ENCODE measurements around the gene WDR18. TPM values are rescaled to one million over a fixed set of nuclear protein-coding genes. Genes with fewer than 3 reads are reported as not detected.

Gene WDR18
- total RNA-seq, 1 donor from 2014 or later = 57.2 TPM

DNA sequence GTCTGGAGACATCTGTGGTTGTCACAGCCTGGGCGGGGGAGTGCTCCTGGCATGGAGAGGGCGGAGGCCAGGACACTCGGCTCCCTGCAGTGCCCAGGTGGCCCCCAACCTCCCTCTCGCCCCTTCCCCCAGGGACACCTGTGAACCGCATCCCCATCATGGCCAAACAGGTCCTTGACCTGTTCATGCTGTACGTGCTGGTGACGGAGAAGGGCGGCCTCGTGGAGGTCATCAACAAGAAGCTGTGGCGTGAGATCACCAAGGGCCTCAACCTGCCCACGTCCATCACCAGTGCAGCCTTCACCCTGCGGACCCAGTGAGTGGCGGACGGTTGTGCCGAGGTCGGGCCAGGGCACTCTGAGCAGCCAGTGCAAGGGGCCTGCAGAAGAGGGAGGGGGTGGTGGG, 20.0 kb upstream of the WDR18 start:
- intact Hi-C loops (cut with micrococcal nuclease) = no loop called here

DNA sequence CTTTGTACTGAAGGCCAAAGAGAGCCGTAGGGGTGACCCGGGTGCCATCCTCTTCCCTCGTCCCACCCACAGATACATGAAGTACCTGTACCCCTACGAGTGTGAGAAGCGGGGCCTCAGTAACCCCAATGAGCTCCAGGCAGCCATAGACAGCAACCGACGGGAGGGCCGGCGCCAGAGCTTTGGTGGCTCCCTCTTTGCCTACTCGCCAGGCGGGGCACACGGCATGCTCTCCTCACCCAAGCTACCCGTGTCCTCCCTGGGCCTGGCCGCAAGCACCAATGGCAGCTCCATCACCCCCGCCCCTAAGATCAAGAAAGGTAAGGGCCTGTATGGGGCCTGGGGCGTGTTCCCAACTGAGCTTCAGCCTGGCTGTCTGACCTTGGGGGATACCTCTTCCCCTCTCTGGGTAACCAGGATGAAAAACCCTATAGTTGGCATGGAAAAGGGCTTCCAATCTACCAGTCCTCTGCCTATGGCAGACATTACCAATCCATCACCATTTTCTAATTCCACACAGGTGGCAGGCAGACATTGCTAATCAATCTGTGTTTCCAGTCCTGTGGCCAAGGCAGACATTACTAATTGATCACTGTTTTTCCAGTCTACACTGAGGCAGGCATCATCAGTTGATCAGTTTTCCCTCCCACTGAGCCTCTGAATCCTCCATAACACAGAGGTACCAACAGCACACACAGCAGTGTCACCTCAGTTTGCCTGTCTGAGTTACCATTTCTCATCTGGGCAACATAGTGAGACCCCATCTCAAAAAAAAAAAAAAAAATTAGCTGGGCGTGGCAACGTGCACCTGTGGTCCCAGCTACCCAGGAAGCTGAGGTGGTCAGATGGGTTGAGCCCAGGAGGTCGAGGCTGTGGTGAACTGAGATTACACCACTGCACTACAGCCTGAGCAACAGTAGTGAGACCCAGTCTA, 19.1 kb upstream of the WDR18 start:
- intact Hi-C loops (cut with micrococcal nuclease) = loop anchor here (5.0 kb wide), 1 partner anchor 38 kb away; the partner anchor contains the start of gene ARID3A

DNA sequence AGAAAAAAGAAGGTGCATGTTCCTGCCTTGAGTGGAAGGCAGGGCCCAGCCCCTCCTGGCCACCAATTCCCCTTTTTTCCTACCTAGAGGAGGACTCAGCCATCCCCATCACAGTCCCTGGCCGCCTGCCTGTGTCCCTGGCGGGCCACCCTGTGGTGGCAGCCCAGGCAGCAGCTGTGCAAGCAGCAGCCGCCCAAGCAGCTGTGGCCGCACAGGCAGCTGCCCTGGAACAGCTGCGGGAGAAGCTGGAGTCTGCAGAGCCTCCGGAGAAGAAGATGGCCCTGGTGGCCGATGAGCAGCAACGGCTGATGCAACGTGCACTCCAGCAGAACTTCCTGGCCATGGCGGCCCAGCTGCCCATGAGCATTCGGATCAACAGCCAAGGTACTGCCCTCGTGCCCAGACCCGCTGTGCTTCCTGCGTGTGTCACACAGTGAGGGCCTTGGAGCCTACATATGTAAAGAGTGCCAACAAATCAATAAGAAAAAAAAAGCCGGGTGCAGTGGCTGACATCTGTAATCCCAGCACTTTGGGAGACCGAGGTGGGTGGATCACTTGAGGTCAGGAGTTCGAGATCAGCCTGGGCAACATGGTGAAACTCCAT, 17.6 kb upstream of the WDR18 start:
- intact Hi-C loops (cut with micrococcal nuclease) = loop anchor here (5.0 kb wide), 1 partner anchor 39 kb away; the partner anchor contains the start of gene ARID3A

DNA sequence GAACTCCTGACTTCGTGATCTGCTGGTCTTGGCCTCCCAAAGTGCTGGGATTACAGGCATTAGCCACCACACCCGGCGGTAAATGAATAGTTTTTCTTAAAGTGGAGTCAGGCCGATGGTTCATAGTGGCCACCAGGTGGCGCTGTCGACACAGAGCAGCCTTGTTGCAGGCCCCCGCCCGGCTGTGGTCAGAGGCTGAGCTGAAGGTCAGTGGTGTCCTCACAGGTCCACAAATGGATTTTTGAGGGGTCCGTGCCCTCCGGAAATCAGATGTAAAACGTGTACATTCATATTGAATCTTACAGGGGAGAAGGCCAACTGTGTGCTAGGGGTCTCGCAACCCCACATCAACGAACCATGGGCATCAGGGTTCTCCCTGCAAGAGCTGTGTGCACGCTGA, 13.4 kb upstream of the WDR18 start:
- intact Hi-C loops (cut with micrococcal nuclease) = no loop called here

DNA sequence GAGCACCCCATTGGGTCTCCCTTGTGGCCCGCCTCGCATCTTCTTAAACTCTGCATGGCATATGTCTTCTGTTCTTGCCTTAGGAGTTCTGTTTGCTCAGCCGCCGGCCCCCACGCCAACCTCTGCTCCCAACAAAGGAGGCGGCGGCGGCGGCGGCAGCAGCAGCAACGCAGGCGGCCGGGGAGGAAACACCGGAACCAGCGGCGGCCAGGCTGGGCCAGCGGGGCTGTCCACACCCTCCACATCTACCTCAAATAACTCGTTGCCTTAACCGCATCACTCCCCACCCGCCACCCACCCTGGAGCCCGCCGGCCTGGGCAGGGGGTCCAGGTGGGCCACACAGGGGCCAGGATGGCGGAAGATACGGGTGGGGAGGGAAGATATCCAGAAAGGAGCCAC, 12.3 kb upstream of the WDR18 start:
- intact Hi-C loops (cut with micrococcal nuclease) = no loop called here

DNA sequence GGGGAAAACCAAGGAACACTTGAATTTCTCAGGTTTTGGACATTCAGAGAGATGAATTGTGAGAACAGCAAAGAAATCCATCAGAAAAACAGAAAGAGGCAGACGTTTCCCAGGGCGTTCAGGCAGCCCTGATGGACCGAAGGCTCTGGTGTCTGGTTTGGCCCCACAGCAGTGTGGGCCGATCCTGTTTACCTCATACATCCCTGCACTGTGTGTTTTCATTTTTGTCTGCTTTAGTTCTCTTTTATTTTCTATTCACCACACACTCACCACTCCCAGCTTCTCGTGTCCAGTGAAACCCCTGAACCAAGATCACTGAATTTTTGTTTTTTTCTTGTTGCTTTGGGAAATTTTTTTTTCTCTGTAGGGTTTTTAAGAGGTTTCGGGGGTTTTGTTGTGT, 11.9 kb upstream of the WDR18 start:
- intact Hi-C loops (cut with micrococcal nuclease) = no loop called here

DNA sequence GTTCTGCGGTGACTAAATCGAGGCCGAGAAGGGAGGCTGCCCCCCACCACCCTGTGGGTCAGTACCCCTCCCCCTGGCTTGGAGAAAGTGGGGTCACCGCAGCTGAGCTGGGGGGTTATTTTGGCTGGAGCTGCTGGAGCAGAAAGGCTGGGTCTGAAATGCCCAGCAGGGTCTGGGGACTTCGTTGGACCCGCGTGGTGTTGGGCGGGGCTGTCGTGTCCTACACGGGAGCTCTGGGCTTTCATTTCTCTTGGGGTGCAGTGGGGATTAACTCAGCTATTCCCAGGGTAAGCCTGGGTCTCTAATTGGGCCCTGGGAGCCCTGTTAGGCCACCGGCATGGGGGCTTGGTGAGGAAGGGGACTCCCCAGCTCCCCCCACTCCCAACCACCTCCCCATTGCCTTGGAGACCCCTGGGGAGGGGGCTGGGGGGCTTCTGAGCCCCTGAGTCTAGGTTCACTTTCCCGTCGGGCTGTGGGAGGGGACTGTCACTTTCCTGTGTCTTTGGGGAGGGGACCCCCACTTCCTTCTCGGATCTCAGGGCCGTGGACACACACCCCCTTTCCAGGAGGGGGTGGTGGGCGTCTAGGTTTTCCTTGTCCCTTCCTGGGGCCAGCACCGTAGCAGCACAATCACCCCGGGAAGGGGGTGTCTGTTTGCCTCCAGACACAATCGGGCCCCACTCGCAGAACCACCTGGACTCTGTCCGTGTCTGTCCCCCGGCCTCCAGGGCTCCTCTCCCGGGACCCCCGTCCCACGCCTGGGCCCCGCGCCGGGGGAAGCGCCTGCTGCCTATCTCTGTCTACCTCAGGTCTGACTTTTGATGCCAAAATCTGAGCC, 10.2 kb upstream of the WDR18 start:
- intact Hi-C loops (cut with micrococcal nuclease) = no loop called here

- intact Hi-C loops (cut with micrococcal nuclease) = no loop called here
Measured at GRCh38 chr19:974564-975257, 9.4 kb upstream of the WDR18 start.

DNA sequence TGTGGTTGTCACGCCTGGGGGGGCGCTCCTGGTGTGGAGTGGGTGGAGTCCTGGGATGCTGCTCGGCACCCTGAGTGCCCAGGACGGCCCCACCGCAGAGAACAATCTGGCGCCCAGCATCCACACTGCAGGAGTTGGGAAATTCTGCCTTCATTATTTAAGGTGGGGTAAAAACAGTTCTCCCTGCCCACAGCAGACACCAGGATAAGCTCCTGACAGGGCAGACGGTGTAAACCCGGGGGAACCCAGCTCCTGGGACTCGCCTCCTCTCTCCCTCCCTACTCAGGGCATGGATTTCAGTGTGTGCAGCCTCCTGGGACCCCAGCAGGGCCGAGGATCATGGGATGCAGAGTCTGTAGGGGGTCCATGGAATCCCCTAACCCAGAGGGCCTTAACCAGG, 7.7 kb upstream of the WDR18 start:
- intact Hi-C loops (cut with micrococcal nuclease) = no loop called here

DNA sequence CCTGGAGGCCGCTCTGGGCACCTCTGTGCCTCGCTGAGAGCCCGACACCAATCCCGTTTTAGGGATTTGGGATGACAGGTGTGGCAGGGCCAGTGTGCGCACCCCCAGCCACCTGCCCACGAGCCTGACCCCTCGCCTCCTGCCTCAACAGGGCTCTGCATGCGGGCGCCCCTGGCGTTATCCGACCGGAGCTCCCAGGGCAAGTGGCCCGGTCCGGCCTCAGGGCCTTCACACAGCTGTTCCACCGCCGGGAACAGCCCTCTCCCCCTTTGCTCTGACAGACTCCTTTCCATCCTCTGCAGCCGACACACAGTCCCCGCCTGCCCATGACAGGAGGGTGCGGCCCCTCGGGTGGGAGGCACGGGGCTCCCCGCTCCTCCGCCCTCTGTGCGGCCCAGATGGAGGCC, 7.1 kb upstream of the WDR18 start:
- intact Hi-C loops (cut with micrococcal nuclease) = no loop called here

DNA sequence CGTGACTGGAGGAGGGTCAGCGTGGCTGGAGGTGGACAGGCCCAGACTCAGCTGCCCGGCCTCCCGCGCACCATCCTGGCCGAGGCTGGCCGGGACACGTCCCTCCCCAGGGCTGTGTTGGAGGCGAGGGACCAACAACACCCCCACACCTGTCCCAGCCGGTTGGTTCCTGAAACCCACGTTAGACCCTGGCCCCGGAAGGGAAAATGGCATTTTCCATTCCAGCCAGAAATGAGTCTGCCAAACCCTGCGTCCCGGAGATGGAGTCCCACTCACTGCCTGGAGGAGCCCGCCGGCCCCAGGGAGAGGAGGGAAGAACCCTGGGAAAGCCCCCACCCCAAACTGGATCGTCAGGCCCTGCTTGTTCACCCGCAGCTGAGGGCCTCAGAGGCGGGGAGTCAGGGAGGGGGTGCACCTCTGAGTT, 4.8 kb upstream of the WDR18 start:
- intact Hi-C loops (cut with micrococcal nuclease) = no loop called here

DNA sequence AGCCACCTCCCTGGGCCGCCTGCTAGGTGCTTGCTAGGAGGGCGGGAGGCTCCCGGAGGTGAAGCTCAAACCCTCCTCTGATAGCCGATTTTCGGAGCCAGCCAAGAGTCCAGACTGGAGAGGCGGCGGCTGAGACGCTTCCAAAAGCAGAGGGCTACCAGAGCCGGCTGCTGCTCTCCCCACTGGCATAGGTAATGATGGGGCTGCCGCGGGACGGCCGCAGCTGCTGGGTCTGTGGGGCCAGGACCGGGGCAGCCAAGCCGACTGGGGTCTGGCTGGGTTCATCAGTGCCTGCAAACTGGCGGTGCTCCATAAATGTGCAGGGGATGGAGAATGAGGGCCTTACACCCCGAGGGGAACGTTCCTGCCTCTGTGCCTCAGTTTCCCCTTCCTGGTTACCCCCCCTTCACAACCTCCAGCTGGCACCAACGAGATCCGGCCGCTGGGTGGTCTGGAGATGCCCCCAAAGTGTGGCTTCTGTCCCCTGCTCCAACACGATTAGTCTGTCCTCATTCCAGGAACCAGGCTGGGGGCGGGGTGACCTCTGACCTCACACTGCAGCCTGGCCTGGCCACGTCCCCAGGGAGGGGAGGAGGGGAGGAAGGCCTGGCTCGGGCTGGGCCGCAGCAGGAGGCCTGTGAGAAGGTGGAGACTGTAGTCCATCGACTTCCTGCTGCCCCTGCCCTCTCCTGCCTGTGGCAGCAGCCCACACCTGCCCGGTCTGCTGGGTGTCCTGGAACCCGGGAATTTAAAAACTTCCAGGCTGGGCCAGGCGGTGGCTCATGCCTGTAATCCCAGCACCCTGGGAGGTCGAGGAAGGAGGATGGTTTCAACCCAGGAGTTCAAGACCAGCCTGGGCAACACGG, 3.8 kb upstream of the WDR18 start:
- intact Hi-C loops (cut with micrococcal nuclease) = no loop called here

DNA sequence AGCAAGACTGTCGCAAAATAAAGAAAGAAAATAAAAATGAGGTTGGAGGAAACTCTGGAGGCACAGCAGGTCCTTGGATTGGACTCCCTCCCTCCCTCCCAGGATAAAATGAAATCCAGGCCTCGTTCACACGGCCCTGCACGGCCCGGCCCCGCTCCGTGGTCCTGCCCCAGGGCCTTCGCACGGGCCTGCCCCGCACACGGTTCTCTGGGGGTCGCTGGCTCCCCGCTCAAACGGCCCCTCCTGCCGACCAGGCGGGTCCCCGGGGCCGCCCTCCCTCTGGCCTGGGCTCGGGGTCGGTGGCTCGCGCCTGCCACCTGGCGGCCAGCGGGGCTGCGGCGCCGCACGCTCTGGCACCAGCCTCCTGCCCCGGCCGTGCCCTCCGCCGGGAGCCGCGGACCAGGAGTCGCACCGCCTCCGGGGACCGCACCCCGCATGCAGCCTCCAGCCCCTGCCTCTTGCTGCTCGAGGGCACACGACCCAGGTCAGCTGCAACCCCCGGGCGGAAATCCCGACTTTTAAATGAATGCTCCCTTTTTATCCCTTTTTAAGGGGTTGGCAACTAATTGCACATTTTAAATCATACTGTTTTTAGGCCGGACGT, 1.5 kb upstream of the WDR18 start:
- intact Hi-C loops (cut with micrococcal nuclease) = loop anchor here (1.0 to 2.0 kb wide), 2 partner anchors 61 to 118 kb away; no protein-coding TSS in a partner anchor

DNA sequence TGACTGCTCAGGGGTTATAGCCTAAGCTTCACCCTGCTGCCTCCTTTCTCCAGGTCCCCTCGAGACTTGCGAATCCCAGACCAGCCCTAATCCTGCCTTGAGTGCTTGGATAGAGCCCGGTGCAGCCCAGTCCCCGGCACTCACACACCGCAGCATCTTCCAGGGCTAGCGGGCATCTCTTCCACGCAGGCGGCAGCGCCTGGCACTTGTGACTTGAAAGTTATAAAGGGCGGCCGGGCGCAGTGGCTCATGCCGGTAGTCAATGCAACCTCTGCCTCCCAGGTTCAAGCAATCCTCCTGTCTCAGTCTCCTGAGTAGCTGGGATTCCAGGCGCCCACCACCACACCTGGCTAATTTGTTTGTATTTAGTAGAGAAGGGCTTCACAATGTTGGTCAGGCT, 1.9 kb downstream of the WDR18 start:
- intact Hi-C loops (cut with micrococcal nuclease) = no loop called here

DNA sequence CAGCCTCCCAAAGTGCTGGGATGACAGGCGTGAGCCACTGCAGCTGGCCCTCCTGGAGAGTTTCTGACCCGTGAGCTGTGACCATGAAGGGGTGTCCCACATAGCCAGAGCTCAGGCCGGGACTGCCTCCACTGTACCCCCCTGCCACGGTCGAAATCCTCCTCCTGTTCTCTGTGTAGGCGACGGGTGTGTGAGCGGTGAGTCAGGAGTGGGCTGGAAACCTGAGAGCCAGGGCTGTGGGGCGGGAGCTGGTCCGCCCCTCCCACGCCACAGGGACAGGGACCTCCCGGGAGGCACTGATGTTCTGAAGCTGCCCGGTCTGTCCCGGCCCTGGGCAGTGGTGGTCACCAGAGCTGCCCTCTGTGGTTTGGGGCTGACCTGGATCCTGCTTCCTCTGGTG, 3.9 kb downstream of the WDR18 start:
- intact Hi-C loops (cut with micrococcal nuclease) = no loop called here

GRCh38 chr19:988510-988909, 4.4 kb downstream of the WDR18 start:
- intact Hi-C loops (cut with micrococcal nuclease) = no loop called here

DNA sequence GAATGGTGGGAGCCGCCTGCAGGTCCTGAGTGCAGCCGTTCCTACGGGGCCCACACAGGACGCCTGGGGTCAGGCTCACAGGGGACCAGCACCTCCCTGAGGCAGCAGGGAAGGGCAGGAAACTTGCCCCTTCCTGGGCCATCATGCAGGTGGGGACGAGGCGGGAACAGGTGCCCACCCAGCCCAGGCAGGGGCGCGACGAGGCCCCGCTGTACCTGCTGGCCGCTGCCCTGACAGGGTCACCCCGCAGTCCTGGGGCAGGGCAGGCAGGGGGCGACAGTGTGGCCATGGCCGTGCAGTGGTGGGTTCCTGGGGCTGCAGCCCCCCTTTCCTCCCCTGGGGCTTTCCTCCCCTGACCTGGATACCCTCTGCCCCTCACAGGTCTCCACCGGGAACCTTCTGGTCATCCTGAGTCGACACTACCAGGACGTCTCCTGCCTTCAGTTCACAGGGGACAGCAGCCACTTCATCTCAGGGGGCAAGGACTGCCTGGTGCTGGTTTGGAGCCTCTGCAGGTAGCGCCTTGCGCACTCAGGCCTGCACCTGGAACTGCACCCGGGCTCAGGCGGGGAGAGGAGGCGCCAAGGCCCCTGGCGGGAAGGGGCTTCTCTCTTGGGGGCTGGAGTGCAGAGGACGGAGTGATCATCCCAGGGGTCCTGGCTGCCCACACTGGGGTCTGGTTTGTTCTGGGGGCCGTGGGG, 5.4 kb downstream of the WDR18 start:
- intact Hi-C loops (cut with micrococcal nuclease) = no loop called here

GRCh38 chr19:990119-990571, 6.0 kb downstream of the WDR18 start:
- intact Hi-C loops (cut with micrococcal nuclease) = no loop called here

- intact Hi-C loops (cut with micrococcal nuclease) = no loop called here
Measured at GRCh38 chr19:990746-991145, 6.6 kb downstream of the WDR18 start.

Measured in T-helper 2 cell treated with Interferon-gamma antibody and Interleukin-4, amounts not matched to agents 100 ng/mL and 5 ng/mL, for 36 hours (primary cell).